ENCODE measurements around the gene ASGR2. TPM values are rescaled to one million over a fixed set of nuclear protein-coding genes. Genes with fewer than 3 reads are reported as not detected.
"Not testable (repeated sequence)": the region's sequence is repeated elsewhere in the genome, so short reads cannot be mapped to it uniquely, and the experiment has no call there.

The ASGR2 gene
- total RNA-seq, 1 experiment from 2014 or later, result not detected

- DNase-seq, result no peak
- Mint-ChIP-seq H3K27ac (ENCODE audit: unreplicated experiment) (no peak overlapping the region), H3K4me3 (ENCODE audit: low read depth, unreplicated experiment) (no peak overlapping the region), H3K9me3 (ENCODE audit: low read depth, unreplicated experiment) (no peaks in the 10 kb centered on the region), H3K27me3 (ENCODE audit: unreplicated experiment) (no peaks in the 10 kb centered on the region), H3K36me3 (ENCODE audit: insufficient read depth, unreplicated experiment) (no peaks in the 10 kb centered on the region), H3K4me1 (ENCODE audit: low read depth, unreplicated experiment) (no peaks in the 10 kb centered on the region)
- intact Hi-C loops (cut with micrococcal nuclease; ENCODE audit: unreplicated experiment), result no loop called here
- no TSS peak for BruUV-seq (replicated peaks)
- CTCF ChIA-PET, result no interaction called here
- TF ChIP-seq CTCF (IDR thresholded peaks at IDR 0.05; ENCODE audit: unreplicated experiment), result no peak
Measured at GRCh38 chr17:7129311-7129710, 14.7 kb upstream of the ASGR2 start.

- intact Hi-C loops (cut with micrococcal nuclease; ENCODE audit: unreplicated experiment), result no loop called here
- BruUV-seq (replicated peaks), result no TSS peak
- H3K4me1 Mint-ChIP-seq (ENCODE audit: low read depth, unreplicated experiment), result no peaks in the 10 kb centered on the region
- H3K27me3 Mint-ChIP-seq (ENCODE audit: unreplicated experiment), result peaks cover 7% of the 10 kb centered on the region
- no peak overlapping the region for H3K27ac Mint-ChIP-seq (ENCODE audit: unreplicated experiment)
- CTCF ChIA-PET, result no interaction called here
- H3K9me3 Mint-ChIP-seq (ENCODE audit: low read depth, unreplicated experiment), result no peaks in the 10 kb centered on the region
- H3K4me3 Mint-ChIP-seq (ENCODE audit: low read depth, unreplicated experiment), result no peak overlapping the region
- no peak for TF ChIP-seq CTCF (IDR thresholded peaks at IDR 0.05; ENCODE audit: unreplicated experiment)
- DNase-seq, result no peak
- no peaks in the 10 kb centered on the region for H3K36me3 Mint-ChIP-seq (ENCODE audit: insufficient read depth, unreplicated experiment)
Measured at GRCh38 chr17:7128160-7128559, 13.5 kb upstream of the ASGR2 start.

GRCh38 chr17:7127501-7127900 lies 12.9 kb upstream of the ASGR2 start:
- H3K4me1 Mint-ChIP-seq (ENCODE audit: low read depth, unreplicated experiment); DNase-seq; intact Hi-C loops (cut with micrococcal nuclease; ENCODE audit: unreplicated experiment); H3K9me3 Mint-ChIP-seq (ENCODE audit: low read depth, unreplicated experiment); BruUV-seq (replicated peaks); H3K27ac Mint-ChIP-seq (ENCODE audit: unreplicated experiment); H3K36me3 Mint-ChIP-seq (ENCODE audit: insufficient read depth, unreplicated experiment); H3K4me3 Mint-ChIP-seq (ENCODE audit: low read depth, unreplicated experiment); CTCF ChIA-PET: not testable (repeated sequence)
- peaks cover 12% of the 10 kb centered on the region for H3K27me3 Mint-ChIP-seq (ENCODE audit: unreplicated experiment)

- intact Hi-C loops (cut with micrococcal nuclease; ENCODE audit: unreplicated experiment); CTCF ChIA-PET; H3K4me1 Mint-ChIP-seq (ENCODE audit: low read depth, unreplicated experiment); H3K9me3 Mint-ChIP-seq (ENCODE audit: low read depth, unreplicated experiment); DNase-seq; H3K4me3 Mint-ChIP-seq (ENCODE audit: low read depth, unreplicated experiment); H3K36me3 Mint-ChIP-seq (ENCODE audit: insufficient read depth, unreplicated experiment); BruUV-seq (replicated peaks); H3K27ac Mint-ChIP-seq (ENCODE audit: unreplicated experiment): not testable (repeated sequence)
- peaks cover 12% of the 10 kb centered on the region for H3K27me3 Mint-ChIP-seq (ENCODE audit: unreplicated experiment)
Measured at GRCh38 chr17:7126386-7126785, 11.8 kb upstream of the ASGR2 start.

GRCh38 chr17:7124923-7125322 lies 10.3 kb upstream of the ASGR2 start:
- Mint-ChIP-seq H3K4me3 (ENCODE audit: low read depth, unreplicated experiment) (no peak overlapping the region), H3K4me1 (ENCODE audit: low read depth, unreplicated experiment) (no peaks in the 10 kb centered on the region), H3K27ac (ENCODE audit: unreplicated experiment) (no peak overlapping the region), H3K27me3 (ENCODE audit: unreplicated experiment) (peaks cover 12% of the 10 kb centered on the region), H3K36me3 (ENCODE audit: insufficient read depth, unreplicated experiment) (no peaks in the 10 kb centered on the region), H3K9me3 (ENCODE audit: low read depth, unreplicated experiment) (no peaks in the 10 kb centered on the region)
- CTCF ChIA-PET, result no interaction called here
- no peak for TF ChIP-seq CTCF (IDR thresholded peaks at IDR 0.05; ENCODE audit: unreplicated experiment)
- DNase-seq, result no peak
- no TSS peak for BruUV-seq (replicated peaks)
- intact Hi-C loops (cut with micrococcal nuclease; ENCODE audit: unreplicated experiment), result no loop called here

All from Calu3 (cell line).